GM23338 (cell line): ENCODE measurements around the gene TPO. TPM values are rescaled to one million over a fixed set of nuclear protein-coding genes. Genes with fewer than 3 reads are reported as not detected.

Source experiments
- ATAC-seq: fragments of 200-7000 bp; cut with Tn5 transposase; 3 replicates; pipeline ENCODE4 v1.9.1; 2020
- DNase-seq: peaks from one replicate; pipeline ENCODE4 v3.0.0-alpha.2; 2015; ENCODE audit warnings: low spot score
- H2AFZ ChIP-seq: fragments of 200-600 bp; sonication (generic); 2 replicates; pipeline ENCODE4 v1.8.0; 2016; ENCODE audit warnings: antibody characterized with exemption, mild to moderate bottlenecking, moderate library complexity
- H3F3A ChIP-seq: fragments of 200-600 bp; sonication (generic); replicated peaks from 2 replicates; pipeline ENCODE4 v1.8.0; 2017; ENCODE audit warnings: antibody characterized with exemption, mixed run types, low read depth
- H3K27ac ChIP-seq: fragments of 200-600 bp; sonication (generic); 2 replicates; pipeline ENCODE4 v1.6.1; 2016; ENCODE audit warnings: low read depth
- H3K27me3 ChIP-seq: fragments of 200-600 bp; sonication (generic); 2 replicates; pipeline ENCODE4 v1.8.0; 2016; ENCODE audit warnings: mild to moderate bottlenecking, mixed run types, moderate library complexity; ENCODE audit not compliant: insufficient read depth
- H3K36me3 ChIP-seq: fragments of 200-600 bp; sonication (generic); 2 replicates; pipeline ENCODE4 v1.8.0; 2016; ENCODE audit warnings: mild to moderate bottlenecking; ENCODE audit not compliant: insufficient read depth
- H3K4me1 ChIP-seq: fragments of 200-600 bp; sonication (generic); 2 replicates; pipeline ENCODE4 v1.8.0; 2016; ENCODE audit warnings: mild to moderate bottlenecking, moderate library complexity; ENCODE audit not compliant: insufficient read depth
- H3K4me2 ChIP-seq: fragments of 200-600 bp; sonication (generic); 2 replicates; pipeline ENCODE4 v1.7.1; 2017; ENCODE audit warnings: mixed run types
- H3K4me3 ChIP-seq: fragments of 200-600 bp; sonication (generic); 2 replicates; pipeline ENCODE4 v1.6.1; 2016; ENCODE audit warnings: mixed run types
- H3K79me2 ChIP-seq: fragments of 200-600 bp; sonication (generic); replicated peaks from 2 replicates; pipeline ENCODE4 v1.8.0; 2017; ENCODE audit warnings: mild to moderate bottlenecking; ENCODE audit not compliant: insufficient read depth
- H3K9me2 ChIP-seq: fragments of 200-600 bp; sonication (generic); 2 replicates; pipeline ENCODE4 v1.8.0; 2017; ENCODE audit not compliant: insufficient read depth
- H4K20me1 ChIP-seq: fragments of 200-600 bp; sonication (generic); replicated peaks from 2 replicates; pipeline ENCODE4 v1.8.0; 2017; ENCODE audit warnings: mild to moderate bottlenecking; ENCODE audit not compliant: insufficient read depth
- H3K27ac Mint-ChIP-seq: 2 replicates; pipeline ENCODE4 v1.8.0; 2020; ENCODE audit warnings: inconsistent platforms, mild to moderate bottlenecking, moderate library complexity, mixed read lengths
- H3K27me3 Mint-ChIP-seq: 3 replicates; pipeline ENCODE4 v1.8.0; 2022; ENCODE audit warnings: low read depth, mild to moderate bottlenecking, moderate library complexity, mixed read lengths, inconsistent platforms; ENCODE audit not compliant: insufficient read depth, poor library complexity
- H3K36me3 Mint-ChIP-seq: 3 replicates; pipeline ENCODE4 v1.8.0; 2021; ENCODE audit warnings: low read depth, mild to moderate bottlenecking, inconsistent platforms, moderate library complexity, mixed read lengths
- H3K4me1 Mint-ChIP-seq: 3 replicates; pipeline ENCODE4 v1.8.0; 2020; ENCODE audit warnings: mild to moderate bottlenecking, inconsistent platforms, mixed read lengths
- H3K4me3 Mint-ChIP-seq: 3 replicates; pipeline ENCODE4 v1.8.0; 2021; ENCODE audit warnings: moderate library complexity, mild to moderate bottlenecking, inconsistent platforms, mixed read lengths
- H3K9me3 Mint-ChIP-seq: 3 replicates; pipeline ENCODE4 v1.8.0; 2020; ENCODE audit warnings: moderate library complexity, mild to moderate bottlenecking, inconsistent platforms, mixed read lengths
- CREB1 ChIP-seq: fragments of 250-450 bp; sonication (Bioruptor Pico); IDR thresholded peaks from 2 replicates; pipeline ENCODE4 v1.5.0; 2020; ENCODE audit warnings: low read depth, mild to moderate bottlenecking, moderate library complexity
- CTCF ChIP-seq, 2 experiments: fragments of 200-600 bp in 1 of 2; sonication (generic) in 1 of 2; conservative IDR thresholded peaks; 2 replicates each; pipeline versions ENCODE4 v1.5.1 to v1.6.1; 2016 to 2017; ENCODE audit warnings: antibody characterized with exemption in 2 of 2, low read depth in 2 of 2, mild to moderate bottlenecking in 2 of 2, moderate library complexity in 1 of 2
- EZH2phosphoT487 ChIP-seq: fragments of 200-600 bp; sonication (generic); IDR thresholded peaks from one replicate; pipeline ENCODE4 v1.8.1; 2018; ENCODE audit warnings: antibody characterized with exemption; ENCODE audit not compliant: unreplicated experiment
- JUNB ChIP-seq: IDR thresholded peaks from one replicate; pipeline ENCODE4 v1.6.1; 2016; ENCODE audit warnings: antibody characterized with exemption; ENCODE audit not compliant: unreplicated experiment
- NANOG ChIP-seq: IDR thresholded peaks from 2 replicates; pipeline ENCODE4 v1.6.1; 2016; ENCODE audit warnings: antibody characterized with exemption, borderline replicate concordance
- POLR2AphosphoS5 ChIP-seq: IDR thresholded peaks from 2 replicates; pipeline ENCODE4 v1.6.1; 2016; ENCODE audit warnings: antibody characterized with exemption, low read depth
- REST ChIP-seq: IDR thresholded peaks from one replicate; pipeline ENCODE4 v1.6.1; 2018; ENCODE audit warnings: antibody characterized with exemption; ENCODE audit not compliant: unreplicated experiment
- ZNF462 ChIP-seq: fragments of 250-450 bp; sonication (Bioruptor Pico); IDR thresholded peaks from 2 replicates; pipeline ENCODE4 v1.5.0; 2020; ENCODE audit warnings: mild to moderate bottlenecking, moderate library complexity
- polyA plus RNA-seq: library from polyadenylated mRNA; unstranded; fragments of >200 nt; fragmentation: Nextera tagmentation; extraction: Ambion mirVana; gene quantifications from 2 replicates; pipeline ENCODE4 v1.2.1, GENCODE V29; 2016
- total RNA-seq: library from RNA; depleted of rRNA; stranded (reverse); fragments of >200 nt; shearing (Covaris generic); gene quantifications from 2 replicates; pipeline ENCODE4 v1.2.3, GENCODE V29; 2014

TPO gene
- total and polyA plus RNA-seq, 2 experiments from 2014 or later = 0.74 TPM; not detected in 1

GRCh38 chr2:1551905-1552304, 138.6 kb downstream of the TPO start (continued):
- TF ChIP-seq CTCF (conservative IDR thresholded peaks at IDR 0.05; ENCODE audit: low read depth in 2 of 2) (no peak), REST (no peak), NANOG (no peak)

GRCh38 chr2:1552611-1553010, 139.3 kb downstream of the TPO start:
- no peaks in the 10 kb centered on the region for H3K36me3 Mint-ChIP-seq
- H3K4me1 Mint-ChIP-seq = peaks cover 6% of the 10 kb centered on the region; the same call in 2 of the 3 replicates
- no peak for TF ChIP-seq ZNF462 (CRISPR knock-in tag)
- no peak for TF ChIP-seq CREB1 (CRISPR knock-in tag)
- no peak for TF ChIP-seq EZH2phosphoT487
- no peak for TF ChIP-seq POLR2AphosphoS5
- TF ChIP-seq JUNB = no peak
- TF ChIP-seq REST = no peak

More at GRCh38 chr2:1552611-1553010, 139.3 kb downstream of the TPO start:
- Mint-ChIP-seq H3K27ac (no peak overlapping the region), H3K4me3 (no peak overlapping the region), H3K9me3 (no peaks in the 10 kb centered on the region), H3K27me3 (peaks cover 7% of the 10 kb centered on the region)
- H3K27ac ChIP-seq = no peak overlapping the region
- H3K9me2 ChIP-seq = no peaks in the 10 kb centered on the region
- H4K20me1 ChIP-seq = peaks cover 4% of the 10 kb centered on the region
- H3K4me3 ChIP-seq = no peak overlapping the region
- H3K27me3 ChIP-seq = no peaks in the 10 kb centered on the region
- no peaks in the 10 kb centered on the region for H3K79me2 ChIP-seq
- ATAC-seq (no peak), DNase-seq (no peak)
- H2AFZ ChIP-seq = no peak overlapping the region
- no peaks in the 10 kb centered on the region for H3F3A ChIP-seq
- H3K36me3 ChIP-seq = no peaks in the 10 kb centered on the region
- H3K4me2 ChIP-seq = no peak overlapping the region
- H3K4me1 ChIP-seq = no peaks in the 10 kb centered on the region
